ENCODE data around the gene NXN.
A peak's percentile ranks its signal among the peaks of the same experiment; 100 is the strongest.
"Not testable (repeated sequence)": the region's sequence is repeated elsewhere in the genome, so short reads cannot be mapped to it uniquely, and the experiment has no call there.

The NXN gene

DNA sequence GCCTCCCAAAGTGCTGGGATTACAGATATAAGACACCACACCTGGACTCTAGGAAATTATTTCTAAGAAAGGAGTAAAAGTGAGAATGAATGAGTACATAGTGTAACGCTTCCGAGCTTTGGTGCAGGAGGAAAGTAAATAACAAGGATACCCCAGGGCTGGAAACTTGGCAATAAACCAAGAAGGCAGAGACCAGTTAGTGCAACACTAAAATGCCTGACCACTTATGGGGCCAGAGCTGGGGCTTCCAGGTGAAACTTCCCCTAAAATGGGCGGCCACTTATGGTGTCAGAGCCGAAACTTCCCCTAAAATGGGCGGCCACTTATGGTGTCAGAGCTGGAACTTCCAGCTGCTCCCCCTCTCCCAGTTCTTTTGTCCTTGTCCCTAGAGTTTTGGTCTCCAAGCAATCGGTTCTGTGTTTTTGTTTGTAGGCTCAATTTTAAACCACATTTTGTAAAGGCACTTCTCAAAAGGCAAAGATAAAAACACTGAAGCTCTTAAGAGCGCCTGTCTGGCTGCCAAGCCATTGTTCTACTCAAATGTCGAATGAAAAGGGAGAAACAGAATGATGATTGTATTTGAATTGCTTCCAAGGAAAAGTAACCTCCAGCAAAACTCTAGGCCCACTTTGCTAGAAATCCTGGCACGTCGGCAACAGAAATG is 63.9 kb downstream of the NXN start:
- DNase-seq = peak; percentile 79

DNA sequence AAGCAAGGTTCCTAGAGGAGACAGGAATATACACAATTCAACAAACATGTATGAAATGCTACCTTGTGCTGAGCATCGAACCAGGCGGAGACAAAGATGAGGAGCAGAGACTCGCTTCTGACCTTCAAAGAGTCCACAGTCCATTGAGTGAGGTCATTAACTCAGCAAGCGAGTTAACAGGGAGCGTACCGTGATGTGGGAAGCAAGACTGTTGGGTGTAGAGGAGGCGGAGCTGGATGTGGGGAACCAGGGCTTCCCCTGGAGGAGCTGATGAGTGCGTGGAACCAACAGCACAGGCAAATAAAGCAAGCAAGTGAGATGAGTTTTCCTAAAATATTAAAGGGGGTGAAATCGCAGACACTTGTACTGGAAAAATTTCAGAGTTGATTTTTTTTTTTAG is 65.0 kb downstream of the NXN start:
- DNase-seq = no peak

DNA sequence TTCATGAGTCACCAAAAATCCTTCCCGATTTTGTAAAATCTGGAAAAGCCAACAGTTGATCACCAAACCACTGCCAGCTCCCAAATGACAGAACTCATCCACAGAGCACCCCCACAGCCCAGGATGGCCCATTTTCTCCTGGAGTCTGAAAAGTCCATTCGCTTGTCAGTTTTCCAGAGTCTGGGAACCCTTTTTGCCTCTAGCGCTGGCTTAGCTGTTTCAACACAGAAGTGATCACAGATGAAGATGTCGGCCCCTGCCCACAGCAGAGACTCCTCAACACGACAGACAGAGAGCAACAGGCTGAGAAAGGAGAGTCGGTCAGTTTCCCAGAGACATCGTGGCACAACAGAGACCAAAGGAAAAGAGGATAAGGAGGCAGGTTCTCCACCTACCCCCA is 66.4 kb downstream of the NXN start:
- no peak for DNase-seq

DNA sequence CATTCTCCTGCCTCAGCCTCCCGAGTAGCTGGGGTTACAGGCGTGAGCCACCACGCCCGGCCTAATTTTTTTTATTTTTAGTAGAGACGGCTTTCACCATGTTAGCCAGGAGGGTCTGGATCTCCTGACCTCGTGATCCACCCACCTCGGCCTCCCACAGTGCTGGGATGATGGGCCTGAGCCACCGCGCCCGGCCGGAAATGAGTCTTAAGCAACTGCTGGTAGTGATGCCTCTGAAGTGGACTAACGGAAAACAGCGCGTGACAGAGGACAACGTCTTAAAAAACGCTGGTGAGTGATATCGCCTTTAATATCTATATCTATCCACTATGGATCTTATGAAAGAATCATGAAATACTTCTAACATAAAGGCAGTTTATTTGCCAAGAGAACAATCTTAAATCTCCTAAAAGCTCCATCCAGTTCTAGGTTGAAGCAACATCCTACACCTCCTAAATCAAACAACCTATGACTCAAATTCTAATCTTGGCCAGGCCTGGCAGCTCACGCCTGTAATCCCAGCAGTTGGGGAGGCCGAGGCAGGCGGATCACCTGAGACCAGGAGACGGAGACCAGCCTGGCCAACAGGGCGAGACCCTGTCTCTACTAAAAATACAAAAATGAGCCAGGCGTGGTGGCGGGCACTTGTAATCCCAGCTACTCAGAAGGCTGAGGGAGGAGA is 69.8 kb downstream of the NXN start:
- DNase-seq = no peak

DNA sequence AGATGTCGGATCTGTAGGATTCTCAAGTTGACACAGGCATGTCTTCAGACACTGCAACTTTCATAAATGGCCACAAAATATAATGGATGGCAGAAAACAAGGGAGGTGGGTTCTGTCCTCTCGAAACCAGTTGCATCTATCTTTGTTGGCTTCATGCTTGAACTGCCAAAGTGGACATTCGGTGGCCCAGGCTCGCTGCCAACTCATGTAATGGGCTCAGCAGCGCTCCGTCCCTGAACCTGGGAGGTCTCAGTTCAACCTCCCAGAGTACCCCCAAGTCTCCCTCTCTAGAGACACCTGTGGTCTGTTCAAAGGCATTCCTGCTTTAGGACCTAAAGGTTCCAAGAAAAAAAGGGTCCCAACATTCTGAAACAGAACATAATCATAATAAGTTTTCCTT is 71.9 kb downstream of the NXN start:
- DNase-seq = no peak

DNA sequence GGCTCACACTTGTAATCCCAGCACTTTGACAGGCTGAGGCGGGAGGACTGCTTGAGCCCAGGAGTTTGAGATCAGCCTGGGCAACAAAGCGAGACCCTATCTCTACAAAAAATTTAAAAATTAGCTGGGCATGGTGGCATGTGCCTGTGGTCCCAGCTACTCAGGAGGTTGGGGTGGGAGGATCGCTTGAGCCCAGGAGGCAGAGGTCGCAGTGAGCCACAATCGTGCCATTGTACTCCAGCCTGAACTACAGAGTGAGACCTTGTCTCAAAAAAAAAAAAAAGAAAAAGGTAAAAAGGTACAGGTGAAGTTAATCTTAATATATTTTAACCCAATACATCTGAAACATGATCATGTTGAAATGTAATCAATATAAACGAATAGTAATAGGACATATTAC is 73.9 kb downstream of the NXN start:
- not testable (repeated sequence) for DNase-seq

DNA sequence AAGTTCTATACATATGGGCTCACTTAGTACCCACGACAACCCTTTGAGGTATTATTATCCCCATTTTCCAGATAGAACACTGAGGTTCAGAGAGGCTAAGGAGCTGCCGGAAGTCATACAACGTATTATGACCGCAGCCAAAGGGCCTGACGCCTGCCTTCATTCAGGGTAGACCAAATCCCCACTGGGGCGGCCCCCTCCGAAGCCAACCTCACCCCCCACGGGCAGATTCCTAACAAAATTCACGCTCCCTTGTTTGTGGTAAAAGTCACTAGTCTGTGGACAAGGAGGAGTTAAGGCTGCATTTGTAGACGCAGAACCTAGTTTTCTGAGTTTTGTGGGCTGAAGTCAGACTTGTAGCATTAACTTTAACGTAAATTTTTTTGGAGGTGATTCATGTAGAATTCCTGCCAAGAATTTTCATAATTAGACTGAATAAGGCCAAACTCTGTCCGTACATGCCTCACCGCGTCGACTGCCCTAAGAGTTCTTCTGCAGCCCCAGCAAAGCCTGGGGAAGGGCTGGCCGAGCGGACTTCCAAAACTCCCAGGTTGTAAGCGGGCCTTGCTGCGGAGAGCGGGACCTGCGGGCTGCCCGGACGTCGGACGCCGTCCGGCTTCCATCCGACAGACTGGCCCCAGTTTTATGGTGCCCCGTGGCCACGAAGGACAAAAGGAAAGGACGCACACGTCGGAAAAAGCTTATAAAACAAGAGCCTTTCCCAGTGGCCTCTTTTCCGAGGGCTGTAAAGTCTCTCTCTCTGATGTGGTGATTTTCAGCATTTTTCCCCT is 75.7 kb downstream of the NXN start:
- peak; percentile 64 for DNase-seq

DNA sequence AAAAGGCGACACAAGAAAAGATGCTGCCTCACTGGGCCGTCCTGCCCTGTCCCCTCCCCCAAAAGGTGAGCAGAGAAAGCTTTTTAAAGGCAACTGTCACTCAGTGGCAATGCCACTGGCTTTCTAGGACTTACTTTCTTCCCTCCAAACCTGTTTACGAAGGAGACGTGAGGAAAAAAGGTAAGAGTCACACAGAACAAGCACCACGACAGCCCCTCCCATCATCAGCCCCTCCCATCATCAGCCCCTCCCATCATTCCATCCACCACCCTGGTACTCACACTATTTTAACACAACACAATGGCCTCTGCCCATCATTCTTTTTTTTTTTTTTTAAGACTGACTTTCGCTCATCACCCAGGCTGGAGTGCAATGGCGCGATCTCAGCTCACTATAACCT is 77.1 kb downstream of the NXN start:
- no peak for DNase-seq

DNA sequence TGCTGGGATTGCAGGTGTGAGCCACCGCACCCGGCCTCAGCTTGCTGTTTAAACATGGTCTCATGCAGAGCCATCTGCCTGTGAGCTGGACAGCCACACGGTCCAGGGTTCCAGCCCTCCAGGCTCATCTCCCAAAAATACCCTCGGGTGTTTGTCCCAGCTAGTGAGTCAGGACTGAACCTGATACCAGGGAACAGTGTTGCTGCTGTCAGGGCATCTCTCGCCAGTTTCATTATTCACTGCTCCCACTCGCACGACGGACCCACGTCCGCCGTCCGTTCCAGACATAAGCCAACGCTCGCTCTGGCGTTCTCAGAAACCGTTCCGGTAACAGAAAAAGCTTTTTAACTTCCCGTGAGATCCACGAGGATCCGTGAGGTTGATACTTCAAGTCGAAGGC is 77.6 kb downstream of the NXN start:
- no peak for DNase-seq

DNA sequence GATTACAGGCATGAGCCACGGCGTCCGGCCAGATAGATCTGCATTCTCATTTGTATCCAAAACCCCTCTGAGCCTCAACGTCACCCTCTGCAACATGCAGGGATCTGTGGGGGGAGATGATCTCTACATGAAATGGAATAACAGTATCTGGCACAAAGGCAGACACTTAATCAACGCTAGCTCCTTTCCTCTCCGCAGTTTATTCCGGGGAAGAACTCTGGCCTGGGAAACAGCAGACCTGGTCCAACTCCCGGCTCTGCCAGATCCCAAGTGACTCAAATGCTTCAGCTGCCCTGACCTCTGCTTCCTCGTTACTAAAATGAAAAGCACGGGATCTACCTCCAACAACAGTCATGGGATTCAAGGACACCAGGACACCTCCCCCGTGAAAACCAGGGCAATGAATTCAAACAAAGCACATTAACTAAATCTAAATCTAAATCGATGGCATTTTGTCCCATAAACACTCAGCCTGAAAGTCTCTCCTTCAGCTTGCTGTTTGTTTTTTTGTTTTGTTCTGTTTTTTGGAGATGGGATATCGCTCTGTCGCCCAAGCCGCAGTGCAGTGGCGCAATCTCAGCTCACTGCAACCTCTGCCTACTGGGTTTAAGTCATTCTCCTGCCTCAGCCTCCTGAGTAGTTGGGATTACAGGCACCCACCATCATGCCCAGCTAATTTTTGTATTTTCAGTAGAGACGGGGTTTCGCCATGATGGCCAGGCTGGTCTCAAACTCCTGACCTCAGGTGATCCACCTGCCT is 78.2 kb downstream of the NXN start:
- DNase-seq = peak; percentile 57

DNA sequence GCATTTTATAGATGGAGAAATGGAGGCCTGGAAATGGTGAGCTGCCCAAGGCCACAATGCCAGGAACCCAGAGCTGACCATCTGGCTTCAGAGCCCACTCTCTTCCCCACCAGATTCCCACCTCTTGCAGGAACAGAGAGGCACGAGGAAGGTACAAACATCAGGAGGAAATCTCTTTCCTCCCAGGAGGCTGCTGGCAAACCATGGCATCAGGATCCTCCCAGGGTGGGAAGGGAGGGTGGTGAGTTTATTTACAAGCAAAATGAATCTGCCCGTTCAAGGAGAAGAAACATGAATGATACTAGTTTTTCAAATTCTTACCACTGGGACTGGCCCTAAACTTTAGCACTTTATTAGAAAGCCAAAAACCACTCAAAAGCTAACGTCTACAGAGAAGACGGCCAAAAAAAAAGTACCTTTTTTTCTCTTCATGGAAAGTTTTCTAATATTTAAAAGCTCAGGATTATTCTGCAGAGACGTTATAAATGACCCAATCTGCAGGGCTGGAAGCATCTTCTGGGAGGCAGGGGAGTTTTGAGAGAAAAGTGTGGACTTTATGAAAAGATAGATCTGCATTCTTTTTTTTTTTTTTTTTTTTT is 79.1 kb downstream of the NXN start:
- no peak for DNase-seq

DNA sequence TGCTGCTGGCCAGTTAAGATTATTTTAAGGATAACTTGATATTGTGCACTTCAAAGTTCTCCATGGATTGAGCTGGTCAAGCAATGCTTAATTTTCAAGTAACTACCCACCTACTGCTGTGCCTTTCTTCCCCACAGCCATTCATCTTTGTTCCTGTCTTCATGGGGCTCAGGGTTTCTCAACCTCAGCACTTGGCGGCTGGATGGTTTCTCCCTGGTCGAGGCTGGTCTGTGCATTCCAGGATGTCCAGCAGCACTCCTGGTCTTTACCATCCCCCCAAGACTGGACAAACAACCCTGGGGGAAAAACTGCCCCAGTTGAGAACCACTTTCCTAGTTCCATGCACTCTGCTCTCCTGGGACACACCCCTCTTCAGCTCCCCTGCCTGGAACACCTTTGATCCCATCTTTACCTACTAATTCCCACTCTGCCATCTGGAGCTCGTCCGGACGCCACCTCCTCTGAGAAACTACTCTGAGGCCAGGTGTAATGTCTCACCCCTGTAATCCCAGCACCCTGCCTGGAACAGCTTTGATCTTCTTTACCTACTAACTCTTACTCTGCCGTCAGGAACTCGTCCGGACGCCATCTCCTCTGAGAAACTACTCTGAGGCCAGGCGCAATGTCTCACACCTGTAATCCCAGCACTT is 81.5 kb downstream of the NXN start:
- DNase-seq = no peak

DNA sequence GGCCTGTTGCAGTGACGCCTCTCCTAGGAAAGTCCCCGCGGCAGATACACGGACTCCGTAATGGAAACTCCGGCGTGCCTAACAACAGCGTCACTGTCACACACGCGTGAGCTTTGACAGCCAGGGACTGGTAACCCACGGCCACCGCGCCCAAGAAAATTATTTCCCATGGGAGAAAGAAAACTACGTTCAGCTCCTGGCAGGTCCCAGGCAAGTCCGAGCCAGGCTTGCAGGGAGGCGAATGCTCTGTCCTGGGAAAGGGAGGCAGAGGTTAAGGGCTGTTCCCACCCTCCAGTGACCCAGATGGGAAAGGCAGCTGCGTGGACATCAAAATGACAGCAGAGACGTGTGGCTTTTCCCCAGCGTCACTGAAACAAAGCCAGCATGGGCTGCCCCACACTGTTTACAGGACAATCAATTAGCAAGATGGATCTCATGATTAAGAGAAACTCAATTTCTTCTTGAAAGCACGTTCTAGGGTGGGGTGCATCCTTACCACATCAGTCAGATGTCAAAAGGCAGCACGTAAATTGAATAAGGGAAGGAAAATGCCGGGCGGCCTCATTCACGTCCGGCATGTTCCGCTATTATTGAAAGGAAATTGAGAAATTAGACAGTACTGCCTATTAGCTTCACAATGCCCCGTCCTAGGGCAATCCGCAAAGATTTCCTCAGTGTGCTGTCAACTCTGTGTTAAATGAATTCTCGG is 82.5 kb downstream of the NXN start:
- no peak for DNase-seq

DNA sequence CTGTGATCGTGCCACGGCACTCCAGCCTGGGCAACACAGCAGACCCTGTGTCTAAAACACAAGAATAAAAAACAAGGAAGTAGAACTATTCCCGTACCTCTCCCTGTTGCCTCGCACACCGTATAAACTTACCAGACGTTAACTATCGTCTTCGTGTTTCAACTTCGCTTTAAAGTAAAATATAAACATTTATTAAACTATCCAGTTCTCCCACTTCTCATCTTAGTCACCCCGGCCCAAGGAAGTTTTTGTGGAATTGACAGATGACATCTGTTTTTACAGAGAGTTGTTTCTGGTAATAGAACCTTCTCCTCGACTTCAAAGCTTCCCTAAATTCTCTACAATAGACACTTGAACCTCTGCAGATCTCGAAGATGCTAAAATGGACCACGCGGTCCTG is 83.1 kb downstream of the NXN start:
- DNase-seq = no peak

DNA sequence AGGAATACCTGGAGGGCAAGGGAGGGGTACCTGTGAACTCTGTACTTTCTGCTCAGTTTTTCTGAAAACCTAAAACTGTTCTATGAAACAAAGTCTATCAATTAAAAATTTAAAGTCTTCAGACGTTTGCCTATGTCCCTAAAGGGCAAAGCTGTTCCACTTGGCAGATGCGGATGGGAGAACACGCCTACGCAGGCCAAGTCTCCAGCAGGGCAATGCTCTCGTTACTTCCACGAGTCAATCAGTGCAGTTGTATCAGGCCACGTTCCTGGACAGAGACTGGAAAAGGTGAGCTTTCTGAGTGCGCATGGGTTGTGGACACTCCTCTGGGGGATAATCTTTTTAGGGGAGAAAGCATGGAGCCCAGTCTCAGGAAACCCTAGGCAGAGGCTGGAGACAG is 86.6 kb downstream of the NXN start:
- DNase-seq = no peak

DNA sequence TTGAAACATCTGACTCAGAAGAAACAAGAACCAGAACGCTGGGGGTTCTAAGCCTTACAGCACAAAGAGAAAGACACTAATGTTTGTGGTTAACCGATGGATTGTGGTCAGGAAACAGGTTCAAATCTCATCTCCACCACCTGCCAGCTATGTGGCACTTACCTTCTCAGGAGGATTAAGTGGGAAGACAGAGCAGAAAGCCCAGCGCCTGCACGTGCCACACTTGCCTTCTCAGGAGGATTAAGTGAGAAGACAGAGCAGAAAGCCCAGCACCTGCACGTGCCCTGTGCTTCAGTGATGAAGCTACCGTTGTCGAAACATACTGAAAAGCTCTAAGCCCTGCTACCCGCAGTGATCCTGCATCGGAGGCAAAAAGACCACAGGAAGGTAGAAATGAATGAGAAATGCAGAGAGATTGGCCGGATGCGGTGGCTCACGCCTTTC is 90.6 kb downstream of the NXN start:
- no peak for DNase-seq

DNA sequence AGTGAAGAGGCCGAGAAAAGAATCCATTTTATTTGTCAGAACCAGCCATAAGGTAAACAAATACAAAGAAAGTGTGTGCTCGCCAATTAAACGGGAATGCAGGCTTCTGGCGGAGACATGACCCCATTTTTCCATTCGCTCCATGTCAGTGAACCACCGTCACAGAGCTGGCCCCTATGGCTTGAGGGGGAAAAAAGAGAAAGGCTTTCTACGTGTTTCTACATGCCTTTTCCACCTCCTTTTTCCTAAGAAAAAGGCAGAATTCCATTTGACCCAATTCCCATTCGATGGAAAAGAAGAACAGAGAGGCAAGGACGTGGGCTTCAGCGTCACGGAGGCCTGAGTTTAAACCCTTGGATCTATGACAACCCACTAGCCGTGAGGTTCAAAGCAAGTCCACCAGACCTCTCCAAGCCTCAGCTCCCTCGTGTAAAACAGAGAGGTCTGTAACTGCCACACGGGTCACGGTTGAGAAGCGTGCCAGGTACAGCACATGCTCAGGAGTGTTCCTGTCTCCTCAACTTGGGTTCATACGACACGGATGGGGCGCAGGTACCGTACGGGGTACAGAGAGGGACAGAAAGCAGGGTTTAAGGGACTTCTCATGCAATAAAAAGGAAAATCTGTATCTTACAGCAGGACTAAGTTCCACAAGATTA is 91.9 kb downstream of the NXN start:
- DNase-seq = peak; percentile 60

DNA sequence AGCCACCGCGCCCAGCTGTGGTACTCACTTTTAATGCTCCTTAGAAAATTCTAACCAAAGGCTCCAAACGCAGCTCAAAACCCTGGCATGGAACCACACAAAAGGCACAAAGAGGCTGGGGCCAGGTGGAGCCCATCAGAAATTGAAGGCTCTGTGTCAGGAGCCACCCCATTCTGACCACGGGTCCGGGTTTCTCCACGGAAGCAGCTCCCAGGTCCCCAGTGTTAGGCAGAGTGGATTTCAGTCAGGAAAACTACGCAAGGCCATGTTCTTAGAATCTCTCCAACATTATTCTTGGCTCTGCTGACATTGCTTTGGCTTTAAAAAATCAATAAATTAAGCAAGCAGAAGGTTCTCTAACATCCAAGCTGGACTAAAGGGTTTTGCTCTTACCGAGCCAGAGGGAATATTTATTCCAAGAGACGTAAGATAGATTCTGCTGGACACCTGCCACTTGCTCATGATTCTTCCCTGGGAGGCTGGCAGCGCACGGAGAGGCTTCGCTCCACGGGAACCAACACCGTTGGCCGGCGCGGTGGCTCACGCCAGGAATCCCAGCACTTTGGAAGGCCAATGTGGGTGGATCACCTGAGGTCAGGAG is 93.5 kb downstream of the NXN start:
- peak; percentile 83 for DNase-seq

DNA sequence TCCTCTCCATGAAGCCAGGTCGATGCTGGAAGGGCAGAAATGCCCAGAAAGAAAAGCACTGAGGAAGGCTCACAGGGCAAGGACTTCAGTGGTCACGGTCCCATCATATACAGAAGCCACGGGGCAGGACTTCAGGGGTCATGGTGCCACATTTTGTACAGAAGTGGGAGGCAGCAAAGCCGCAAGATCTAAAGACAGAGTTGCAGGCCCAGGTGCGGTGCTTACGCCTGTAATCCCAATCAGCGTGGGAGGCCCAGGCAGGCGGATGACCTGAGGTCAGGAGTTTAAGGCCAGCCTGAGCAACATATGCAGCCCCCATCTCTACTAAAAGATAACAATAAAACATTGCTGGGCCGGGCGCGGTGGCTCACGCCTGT is 96.0 kb downstream of the NXN start:
- no peak for DNase-seq

DNA sequence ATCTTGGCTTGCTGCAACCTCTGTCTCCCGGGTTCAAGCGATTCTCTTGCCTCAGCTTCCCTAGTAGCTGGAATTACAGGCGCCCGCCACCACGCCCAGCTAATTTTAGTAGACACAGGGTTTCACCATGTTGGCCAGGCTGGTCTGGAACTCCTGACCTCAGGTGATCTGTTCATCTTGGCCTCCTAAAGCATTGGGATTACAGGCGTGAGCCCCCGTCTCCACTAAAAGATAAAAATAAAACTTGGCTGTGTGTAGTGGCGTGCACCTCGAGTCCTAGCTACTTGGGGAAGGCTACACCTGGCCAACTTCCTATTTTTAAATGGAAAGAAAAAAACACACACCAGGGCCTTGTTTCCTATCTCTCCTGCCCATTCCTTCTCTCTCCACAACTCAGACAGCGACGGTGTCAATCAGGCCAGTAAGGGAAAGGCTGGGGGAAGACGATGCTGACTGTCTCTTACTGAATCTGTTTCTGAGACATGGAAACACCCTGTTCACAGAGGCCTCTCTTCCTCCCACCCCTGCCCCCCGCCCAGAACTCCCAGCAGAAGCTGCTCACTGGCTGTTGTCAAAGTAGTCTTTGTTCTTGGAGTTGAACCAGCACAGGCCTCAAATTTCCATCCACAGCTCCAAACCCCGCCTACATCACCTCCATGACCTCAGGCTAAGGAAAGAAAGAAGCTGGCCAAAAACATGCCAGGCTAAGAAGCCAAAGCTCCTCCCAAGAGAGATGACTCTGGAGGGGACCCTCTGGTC is 96.6 kb downstream of the NXN start:
- DNase-seq = peak; percentile 77

Measured in left hindlimb (tissue), 1 donor.